Jurkat, Clone E6-1 (cell line): ENCODE data around the gene PTPRN2.
A peak's percentile ranks its signal among the peaks of the same experiment; 100 is the strongest.
"Not testable (repeated sequence)": the region's sequence is repeated elsewhere in the genome, so short reads cannot be mapped to it uniquely, and the experiment has no call there.

Experiments
- DNase-seq: peaks from one replicate; pipeline ENCODE4 v3.0.0-alpha.2; 2011; ENCODE audit warnings: low read depth, low spot score
- H3K4me3 ChIP-seq: 2 replicates; pipeline ENCODE4 v1.5.1; 2011; ENCODE audit warnings: mild to moderate bottlenecking, low read length, control low read depth, moderate library complexity

Gene PTPRN2

GRCh38 chr7:157596881-157597280 is 990.7 kb downstream of the PTPRN2 start:
- no peak overlapping the region for H3K4me3 ChIP-seq
- DNase-seq = no peak

DNA sequence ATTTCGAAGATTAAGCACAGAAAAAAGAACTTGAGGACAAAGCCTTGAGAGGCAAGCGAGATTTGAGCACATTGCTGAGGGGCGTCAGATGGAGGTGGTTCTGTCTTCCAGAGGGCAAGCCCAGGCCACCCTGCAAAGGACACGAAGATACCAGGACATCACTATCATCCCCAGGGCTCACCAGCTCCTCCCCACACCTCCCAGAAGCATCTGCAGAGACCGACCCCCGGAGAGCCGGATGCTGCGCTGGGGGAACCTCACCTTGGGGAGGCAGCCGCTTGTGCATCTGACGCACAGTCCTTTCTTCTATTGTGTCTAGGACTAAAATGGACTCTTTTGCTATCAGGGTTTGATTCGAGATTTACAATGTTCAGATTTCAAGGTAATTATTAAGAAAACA is 991.2 kb downstream of the PTPRN2 start:
- DNase-seq = no peak
- no peak overlapping the region for H3K4me3 ChIP-seq

GRCh38 chr7:157596026-157596425 is 991.6 kb downstream of the PTPRN2 start:
- no peak overlapping the region for H3K4me3 ChIP-seq
- no peak for DNase-seq

GRCh38 chr7:157595086-157595855 is 992.4 kb downstream of the PTPRN2 start:
- DNase-seq = no peak
- no peak overlapping the region for H3K4me3 ChIP-seq

DNA sequence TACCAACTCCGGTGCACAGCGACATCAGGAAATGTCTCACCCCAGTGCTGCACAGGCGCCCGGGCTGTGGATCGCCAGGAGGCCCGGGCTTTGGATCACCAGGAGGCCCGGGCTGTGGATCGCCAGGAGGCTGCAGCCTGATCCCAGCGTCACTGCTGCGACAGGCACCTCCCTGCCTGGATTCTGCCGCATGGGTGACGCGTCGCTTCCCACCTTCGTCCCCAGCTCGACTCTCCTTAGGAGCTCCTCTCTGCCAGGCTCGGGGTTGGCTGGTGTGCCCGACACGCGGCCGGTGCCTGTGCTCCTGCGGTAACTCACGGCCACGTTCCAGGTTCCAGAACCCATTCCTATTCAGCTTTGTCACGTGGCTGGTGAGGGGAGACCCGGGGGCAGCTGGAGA is 993.3 kb downstream of the PTPRN2 start:
- H3K4me3 ChIP-seq = no peak overlapping the region
- DNase-seq = no peak

GRCh38 chr7:157593541-157593940 is 994.1 kb downstream of the PTPRN2 start:
- DNase-seq = no peak
- H3K4me3 ChIP-seq = no peak overlapping the region

- DNase-seq = peak; percentile 38
- H3K4me3 ChIP-seq = not testable (repeated sequence)
These were observed 994.8 kb downstream of the PTPRN2 start for GRCh38 chr7:157592636-157593320.

GRCh38 chr7:157590526-157590925 is 997.1 kb downstream of the PTPRN2 start:
- H3K4me3 ChIP-seq = no peak overlapping the region
- no peak for DNase-seq

DNA sequence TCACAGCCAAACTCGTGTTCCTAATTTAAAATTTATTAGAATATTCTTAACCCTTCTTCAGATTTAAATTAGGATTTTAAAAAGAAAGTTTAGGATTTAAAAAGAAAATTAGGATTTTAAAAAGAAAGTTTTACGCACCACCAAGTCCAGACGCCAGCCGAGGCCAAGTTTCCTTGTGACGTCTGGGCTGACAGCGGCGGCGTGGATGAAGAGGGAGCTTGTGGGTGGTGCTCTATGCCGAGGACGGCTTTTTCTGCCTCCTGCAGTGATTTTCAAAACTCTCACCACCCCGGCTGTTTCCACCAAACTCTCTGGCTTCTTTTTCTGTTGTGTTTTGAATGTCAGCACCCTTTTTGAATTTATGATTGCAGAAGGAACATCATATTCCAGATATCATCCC is 997.9 kb downstream of the PTPRN2 start:
- DNase-seq = no peak
- H3K4me3 ChIP-seq = no peak overlapping the region

DNA sequence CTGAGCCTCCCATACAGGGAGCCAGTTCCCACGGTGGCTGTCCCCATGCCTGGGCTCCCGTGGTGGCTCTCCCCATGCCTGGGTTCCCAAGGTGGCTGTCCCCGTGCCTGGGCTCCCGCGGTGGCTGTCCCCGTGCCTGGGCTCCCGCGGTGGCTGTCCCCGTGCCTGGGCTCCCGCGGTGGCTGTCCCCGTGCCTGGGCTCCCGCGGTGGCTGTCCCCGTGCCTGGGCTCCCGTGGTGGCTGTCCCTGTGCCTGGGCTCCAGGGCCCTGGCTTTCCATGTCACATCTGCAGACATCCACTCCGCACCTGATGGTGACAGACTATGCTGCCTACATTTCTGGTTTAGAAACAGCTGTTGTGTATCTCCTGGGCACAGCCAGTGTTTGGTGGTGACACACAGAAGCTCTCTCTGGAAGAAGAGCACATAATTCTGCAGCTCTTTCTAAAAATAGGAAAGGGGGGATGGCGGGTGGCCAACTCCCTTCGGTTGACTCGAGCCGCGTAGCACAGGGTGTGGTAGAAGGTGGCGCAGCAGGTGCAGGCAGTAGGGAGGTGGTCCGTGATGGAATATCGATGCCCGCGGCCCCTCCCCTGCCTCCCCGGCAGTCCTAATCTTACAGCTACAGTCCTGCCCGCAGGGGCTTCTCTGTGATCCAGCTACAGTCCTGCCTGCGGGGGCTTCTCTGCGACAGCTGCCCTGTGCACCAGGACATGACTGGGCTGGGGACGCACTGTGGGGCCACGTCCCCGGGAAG is 999.6 kb downstream of the PTPRN2 start:
- peak; percentile 20 for DNase-seq
- no peak overlapping the region for H3K4me3 ChIP-seq

- H3K4me3 ChIP-seq = no peak overlapping the region
- DNase-seq = no peak
These were observed 1000.4 kb downstream of the PTPRN2 start for GRCh38 chr7:157587051-157587804.

DNA sequence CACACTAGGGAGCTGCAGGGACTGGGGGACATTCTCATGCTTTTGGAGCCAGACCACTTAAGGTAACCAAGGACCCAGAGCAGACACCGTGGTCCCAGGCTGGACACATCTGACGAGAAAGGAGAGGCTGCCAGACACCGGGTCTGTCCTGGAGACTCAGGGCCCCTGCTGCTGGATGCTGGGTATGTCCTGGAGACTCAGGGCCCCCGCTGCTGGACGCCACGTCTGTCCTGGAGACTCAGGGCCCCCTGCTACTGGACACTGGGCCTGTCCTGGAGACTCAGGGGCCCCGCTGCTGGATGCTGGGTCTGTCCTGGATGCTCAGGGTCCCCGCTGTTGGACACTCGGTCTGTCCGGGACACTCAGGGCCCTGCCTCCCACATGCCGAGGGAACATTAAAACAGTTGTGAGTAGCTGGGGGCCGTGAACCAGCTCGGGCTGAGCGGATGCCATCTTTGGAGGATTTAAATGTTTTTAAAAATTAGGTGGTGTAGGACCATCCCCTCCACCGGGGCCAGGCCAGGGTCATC is 1001.1 kb downstream of the PTPRN2 start:
- H3K4me3 ChIP-seq = no peak overlapping the region

DNA sequence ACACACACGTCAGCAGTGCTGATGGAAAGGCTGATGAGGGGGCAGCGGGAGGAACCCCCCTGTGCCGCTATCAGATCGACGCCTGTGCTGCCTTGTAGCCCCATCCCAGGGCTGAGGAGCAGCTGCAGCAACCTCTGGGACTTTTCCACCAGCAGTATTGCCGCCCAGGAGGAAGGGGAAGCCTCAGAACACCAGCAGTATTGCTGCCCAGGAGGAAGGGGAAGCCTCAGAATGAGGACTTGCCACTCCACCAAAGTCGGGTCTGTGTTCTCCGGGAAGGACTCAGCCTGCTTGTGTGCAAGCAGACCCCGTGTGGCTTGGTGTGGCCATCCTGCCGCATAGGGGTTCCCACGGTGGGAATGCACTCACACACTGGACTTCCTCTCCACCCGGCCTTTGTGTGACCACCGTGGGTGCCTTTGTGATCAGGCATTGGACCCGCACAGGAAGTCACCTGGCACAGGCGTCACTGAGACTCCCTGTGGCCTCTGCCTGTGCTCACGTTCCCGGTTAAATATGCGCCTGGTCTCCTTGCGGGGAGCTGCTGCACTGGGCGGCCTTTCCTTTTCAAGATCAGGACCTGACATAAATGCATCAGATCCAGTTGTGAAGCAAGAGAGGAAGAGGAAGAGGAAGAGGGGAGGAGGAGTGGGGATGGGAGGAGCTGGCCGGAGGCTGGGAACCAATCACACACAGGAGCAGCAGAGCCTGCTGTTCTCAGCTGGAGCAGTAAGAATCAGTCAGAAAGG is 1002.3 kb downstream of the PTPRN2 start:
- no peak overlapping the region for H3K4me3 ChIP-seq
- no peak for DNase-seq

More for the DNA sequence above, 1001.1 kb downstream of the PTPRN2 start:
- no peak for DNase-seq

DNA sequence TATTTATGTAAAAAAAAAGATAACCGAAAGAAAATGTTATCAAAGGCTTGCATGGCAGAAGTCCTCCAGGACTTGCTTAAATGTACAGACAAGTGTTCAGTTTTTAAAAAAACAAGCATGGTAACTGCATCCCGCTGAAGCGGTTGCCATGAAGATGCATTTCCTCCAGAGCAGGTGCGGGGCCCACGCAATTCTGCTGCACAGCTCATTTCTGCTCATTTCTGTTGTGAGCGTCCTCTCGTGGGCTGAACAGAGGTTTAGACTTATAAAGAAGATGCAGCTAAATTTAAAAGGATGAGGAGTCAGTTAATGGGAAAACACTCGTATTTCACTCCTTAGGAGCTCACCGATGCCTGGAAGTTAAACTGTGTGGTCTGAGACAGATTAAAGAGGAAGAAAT is 1003.2 kb downstream of the PTPRN2 start:
- no peak for DNase-seq
- H3K4me3 ChIP-seq = no peak overlapping the region

DNA sequence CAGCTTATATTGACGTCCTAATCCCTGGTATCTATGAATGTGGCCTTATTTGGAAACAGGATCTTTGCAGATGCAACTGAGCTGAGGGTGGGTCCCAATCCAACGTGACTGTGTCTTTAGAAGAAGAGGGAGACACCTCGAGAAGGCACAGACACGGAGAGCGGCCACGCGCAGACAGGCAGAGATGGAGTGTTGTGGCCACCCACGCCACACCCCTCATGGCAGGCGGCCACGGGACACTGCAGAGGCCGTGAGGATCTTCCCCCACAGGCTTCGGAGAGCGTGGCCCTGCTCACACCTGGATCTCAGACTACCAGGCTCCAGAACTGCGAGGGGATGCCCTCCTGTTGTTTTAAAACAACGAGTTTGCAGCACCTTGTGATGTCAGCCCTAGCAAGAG is 1005.9 kb downstream of the PTPRN2 start:
- no peak overlapping the region for H3K4me3 ChIP-seq

DNA sequence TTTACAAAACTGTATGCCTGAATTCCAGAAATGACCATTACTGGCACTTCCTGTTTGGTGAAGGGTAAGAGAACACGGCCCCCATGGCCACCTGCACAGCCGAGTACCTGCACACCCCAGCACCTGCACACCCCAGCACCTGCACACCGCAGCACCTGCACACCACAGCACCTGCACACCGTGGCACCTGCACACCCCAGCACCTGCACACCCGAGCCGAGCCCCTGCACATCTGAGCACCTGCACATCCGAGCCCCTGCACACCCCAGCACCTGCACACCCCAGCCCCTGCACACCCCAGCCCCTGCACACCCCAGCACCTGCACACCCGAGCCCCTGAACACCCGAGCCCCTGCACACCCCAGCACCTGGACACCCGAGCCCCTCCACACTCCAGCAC is 1007.3 kb downstream of the PTPRN2 start:
- no peak overlapping the region for H3K4me3 ChIP-seq
- no peak for DNase-seq

More for the DNA sequence above, 1005.9 kb downstream of the PTPRN2 start:
- no peak for DNase-seq

DNA sequence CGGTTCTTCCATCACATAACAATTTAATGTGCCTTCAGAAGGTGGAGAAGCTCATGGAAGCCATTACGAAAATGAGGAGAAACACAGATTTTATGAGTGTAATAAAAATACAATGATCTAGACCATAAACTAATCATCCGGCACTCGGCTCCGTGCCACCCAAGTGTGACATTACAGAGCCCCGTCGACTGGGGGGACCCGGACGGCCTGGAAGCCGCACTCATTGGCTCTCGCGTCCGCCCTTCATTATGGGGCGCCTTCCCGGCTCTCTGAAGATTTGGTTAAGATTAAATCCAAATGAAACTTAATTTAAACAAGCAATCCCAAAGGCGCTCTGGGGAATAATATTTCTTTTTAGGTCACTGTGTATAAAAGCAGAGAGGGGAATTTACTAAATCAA is 1008.2 kb downstream of the PTPRN2 start:
- no peak overlapping the region for H3K4me3 ChIP-seq
- DNase-seq = no peak

- no peak for DNase-seq
- no peak overlapping the region for H3K4me3 ChIP-seq
These were observed 1009.8 kb downstream of the PTPRN2 start for GRCh38 chr7:157577796-157578339.
